Lower leg skin (tissue), 3 donors: Measurements from ENCODE around the gene HOXA1.

Experiments used
- POLR2A ChIP-seq, 2 donors: fragments of 450-650 bp; IDR thresholded peaks; one replicate each; pipeline ENCODE4 v1.6.1; 2016 to 2017; ENCODE audit warnings: antibody characterized with exemption in 2 of 2, mild to moderate bottlenecking in 1 of 2, moderate library complexity in 1 of 2
- TF ChIP-seq, protein P1 (sequence below), 3 donors: fragments of 450-650 bp; IDR thresholded peaks; one replicate each; pipeline ENCODE4 v1.5.1; 2016; ENCODE audit warnings: antibody characterized with exemption in 3 of 3, mild to moderate bottlenecking in 3 of 3, moderate library complexity in 2 of 3

DNA sequence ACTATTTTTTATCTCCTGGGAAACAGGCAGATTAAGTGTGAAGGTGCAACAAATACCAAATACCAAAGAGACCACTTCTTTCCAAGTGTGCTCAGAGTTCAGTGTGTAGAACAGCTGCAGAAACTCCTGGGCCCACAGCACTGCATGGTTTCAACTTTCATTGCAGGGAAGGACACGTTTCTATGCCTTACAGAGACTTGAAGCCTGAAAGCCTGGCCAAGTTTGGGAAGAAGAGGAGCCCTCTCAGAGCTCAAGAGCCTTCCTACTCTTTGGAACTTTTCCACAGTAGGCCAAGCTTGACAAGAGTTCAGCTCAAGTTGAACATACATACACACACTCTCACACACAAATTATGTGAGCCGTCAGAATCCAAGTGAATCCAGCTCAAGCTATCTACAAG lies 32.2 kb upstream of the HOXA1 start:
- TF ChIP-seq, protein P1, sequence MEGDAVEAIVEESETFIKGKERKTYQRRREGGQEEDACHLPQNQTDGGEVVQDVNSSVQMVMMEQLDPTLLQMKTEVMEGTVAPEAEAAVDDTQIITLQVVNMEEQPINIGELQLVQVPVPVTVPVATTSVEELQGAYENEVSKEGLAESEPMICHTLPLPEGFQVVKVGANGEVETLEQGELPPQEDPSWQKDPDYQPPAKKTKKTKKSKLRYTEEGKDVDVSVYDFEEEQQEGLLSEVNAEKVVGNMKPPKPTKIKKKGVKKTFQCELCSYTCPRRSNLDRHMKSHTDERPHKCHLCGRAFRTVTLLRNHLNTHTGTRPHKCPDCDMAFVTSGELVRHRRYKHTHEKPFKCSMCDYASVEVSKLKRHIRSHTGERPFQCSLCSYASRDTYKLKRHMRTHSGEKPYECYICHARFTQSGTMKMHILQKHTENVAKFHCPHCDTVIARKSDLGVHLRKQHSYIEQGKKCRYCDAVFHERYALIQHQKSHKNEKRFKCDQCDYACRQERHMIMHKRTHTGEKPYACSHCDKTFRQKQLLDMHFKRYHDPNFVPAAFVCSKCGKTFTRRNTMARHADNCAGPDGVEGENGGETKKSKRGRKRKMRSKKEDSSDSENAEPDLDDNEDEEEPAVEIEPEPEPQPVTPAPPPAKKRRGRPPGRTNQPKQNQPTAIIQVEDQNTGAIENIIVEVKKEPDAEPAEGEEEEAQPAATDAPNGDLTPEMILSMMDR (IDR thresholded peaks at IDR 0.05) = no peak
- TF ChIP-seq POLR2A (IDR thresholded peaks at IDR 0.05) = no peak
